ENCODE data around the gene WIPF3. TPM values are rescaled to one million over a fixed set of nuclear protein-coding genes. Genes with fewer than 3 reads are reported as not detected.
A peak's percentile ranks its signal among the peaks of the same experiment; 100 is the strongest.

The WIPF3 gene
- total RNA-seq, 6 donors from 2014 or later, result 0.34 to 1.3 (median 0.96) TPM; not detected in 2

GRCh38 chr7:29835718-29836117, 29.4 kb downstream of the WIPF3 start:
- no peak for ATAC-seq (ENCODE audit: low FRiP score in 2 of 2)

GRCh38 chr7:29839302-29839701, 33.0 kb downstream of the WIPF3 start:
- 50 to 62% methylated on average over 7 of the region's 7 CpGs for WGBS, 2 donors
- DNase-seq (no peak), ATAC-seq (ENCODE audit: low FRiP score in 2 of 2) (peak; percentile 66 to 95)
- TF ChIP-seq POLR2AphosphoS5 (IDR thresholded peaks at IDR 0.05), result no peak
- no peak for TF ChIP-seq CTCF (IDR thresholded peaks at IDR 0.05)
- no peak for TF ChIP-seq POLR2A (IDR thresholded peaks at IDR 0.05)
- TF ChIP-seq EP300 (IDR thresholded peaks at IDR 0.05), result no peak
- Histone ChIP-seq H3K27ac (no peak overlapping the region), H3K9me3 (no peaks in the 10 kb centered on the region), H3K36me3 (no peaks in the 10 kb centered on the region), H3K27me3 (no peaks in the 10 kb centered on the region), H3K4me3 (no peak overlapping the region), H3K4me1 (peaks cover 0 to 3% (median 0%) of the 10 kb centered on the region in 4 donors)

More at GRCh38 chr7:29835718-29836117, 29.4 kb downstream of the WIPF3 start:
- Histone ChIP-seq H3K4me1 (no peaks in the 10 kb centered on the region), H3K27ac (no peak overlapping the region), H3K36me3 (no peaks in the 10 kb centered on the region), H3K4me3 (no peak overlapping the region), H3K27me3 (no peaks in the 10 kb centered on the region), H3K9me3 (peaks cover 0 to 3% (median 0%) of the 10 kb centered on the region in 4 donors)
- DNase-seq, result no peak
- no peak for TF ChIP-seq EP300 (IDR thresholded peaks at IDR 0.05)
- no peak for TF ChIP-seq POLR2A (IDR thresholded peaks at IDR 0.05)
- no peak for TF ChIP-seq CTCF (IDR thresholded peaks at IDR 0.05)
- TF ChIP-seq POLR2AphosphoS5 (IDR thresholded peaks at IDR 0.05), result no peak
- WGBS, 2 donors, result 76 to 80% methylated on average over 9 to 12 of the region's 12 CpGs

GRCh38 chr7:29839921-29840320, 33.6 kb downstream of the WIPF3 start:
- Histone ChIP-seq H3K27ac (no peak overlapping the region), H3K4me3 (no peak overlapping the region), H3K27me3 (no peaks in the 10 kb centered on the region), H3K36me3 (no peaks in the 10 kb centered on the region), H3K4me1 (peaks cover 0 to 3% (median 0%) of the 10 kb centered on the region in 4 donors), H3K9me3 (no peaks in the 10 kb centered on the region)
- WGBS, 2 donors, result 74 to 88% methylated on average over 3 of the region's 3 CpGs
- DNase-seq (no peak), ATAC-seq (ENCODE audit: low FRiP score in 2 of 2) (peak in 1 of 2 donors; percentile 47)
- TF ChIP-seq CTCF (IDR thresholded peaks at IDR 0.05) (no peak), EP300 (IDR thresholded peaks at IDR 0.05) (no peak), POLR2AphosphoS5 (IDR thresholded peaks at IDR 0.05) (no peak), POLR2A (IDR thresholded peaks at IDR 0.05) (no peak)

GRCh38 chr7:29840701-29841100, 34.4 kb downstream of the WIPF3 start:
- Histone ChIP-seq H3K4me1 (peaks cover 0 to 3% (median 0%) of the 10 kb centered on the region in 4 donors), H3K36me3 (no peaks in the 10 kb centered on the region), H3K27me3 (no peaks in the 10 kb centered on the region), H3K27ac (no peak overlapping the region), H3K9me3 (no peaks in the 10 kb centered on the region), H3K4me3 (no peak overlapping the region)
- DNase-seq (no peak), ATAC-seq (ENCODE audit: low FRiP score in 2 of 2) (no peak)
- 84 to 91% methylated on average over 6 of the region's 6 CpGs for WGBS, 2 donors
- TF ChIP-seq POLR2A (IDR thresholded peaks at IDR 0.05), result no peak
- no peak for TF ChIP-seq EP300 (IDR thresholded peaks at IDR 0.05)
- no peak for TF ChIP-seq POLR2AphosphoS5 (IDR thresholded peaks at IDR 0.05)
- no peak for TF ChIP-seq CTCF (IDR thresholded peaks at IDR 0.05)

All from upper lobe of left lung (tissue), 6 donors.